ENCODE measurements around the gene MCM8.

MCM8 gene

GRCh38 chr20:6006603-6006949 lies 56.1 kb downstream of the MCM8 start:
- peaks cover 6% of the 10 kb centered on the region for H3K4me1 ChIP-seq (ENCODE audit: control insufficient read depth, insufficient read depth, low read length, poor library complexity, severe bottlenecking)
- H3K9me3 ChIP-seq (ENCODE audit: control insufficient read depth, low read length): no peaks in the 10 kb centered on the region
- peak overlapping the region; percentile 78 for H3K4me3 ChIP-seq (ENCODE audit: extremely low read depth, insufficient read depth, low read length, poor library complexity, severe bottlenecking)
- H3K36me3 ChIP-seq (ENCODE audit: control insufficient read depth, insufficient read depth, low read length): peaks cover 20% of the 10 kb centered on the region
- WGBS, 2 experiments (ENCODE audit: insufficient coverage in 2 of 2): 0 to 2% methylated on average over 7 to 8 of the region's 10 CpGs
- H3K27ac ChIP-seq (ENCODE audit: low read depth, low read length, severe bottlenecking): peak overlapping the region; percentile 68

GRCh38 chr20:6007094-6007528 lies 56.7 kb downstream of the MCM8 start:
- peaks cover 6% of the 10 kb centered on the region for H3K4me1 ChIP-seq (ENCODE audit: control insufficient read depth, insufficient read depth, low read length, poor library complexity, severe bottlenecking)
- H3K27ac ChIP-seq (ENCODE audit: low read depth, low read length, severe bottlenecking): no peak overlapping the region
- H3K36me3 ChIP-seq (ENCODE audit: control insufficient read depth, insufficient read depth, low read length): peaks cover 26% of the 10 kb centered on the region
- H3K4me3 ChIP-seq (ENCODE audit: extremely low read depth, insufficient read depth, low read length, poor library complexity, severe bottlenecking): peak overlapping the region; percentile 78
- WGBS, 2 experiments (ENCODE audit: insufficient coverage in 2 of 2): 7 to 14% methylated on average over 1 to 2 of the region's 4 CpGs
- H3K9me3 ChIP-seq (ENCODE audit: control insufficient read depth, low read length): no peaks in the 10 kb centered on the region

GRCh38 chr20:6007529-6008103 lies 57.2 kb downstream of the MCM8 start:
- Histone ChIP-seq H3K4me3 (ENCODE audit: extremely low read depth, insufficient read depth, low read length, poor library complexity, severe bottlenecking) (peak overlapping the region; percentile 78), H3K27ac (ENCODE audit: low read depth, low read length, severe bottlenecking) (no peak overlapping the region), H3K9me3 (ENCODE audit: control insufficient read depth, low read length) (no peaks in the 10 kb centered on the region), H3K4me1 (ENCODE audit: control insufficient read depth, insufficient read depth, low read length, poor library complexity, severe bottlenecking) (peaks cover 6% of the 10 kb centered on the region), H3K36me3 (ENCODE audit: control insufficient read depth, insufficient read depth, low read length) (peaks cover 30% of the 10 kb centered on the region)
- WGBS, 2 experiments (ENCODE audit: insufficient coverage in 2 of 2): 33% methylated on average over 1 of the region's 3 CpGs; no CpG with 5 or more reads in 1 of the 2 experiments

GRCh38 chr20:6008254-6008653 lies 57.8 kb downstream of the MCM8 start:
- Histone ChIP-seq H3K9me3 (ENCODE audit: control insufficient read depth, low read length) (no peaks in the 10 kb centered on the region), H3K4me3 (ENCODE audit: extremely low read depth, insufficient read depth, low read length, poor library complexity, severe bottlenecking) (peak overlapping the region; percentile 78), H3K36me3 (ENCODE audit: control insufficient read depth, insufficient read depth, low read length) (peaks cover 37% of the 10 kb centered on the region), H3K4me1 (ENCODE audit: control insufficient read depth, insufficient read depth, low read length, poor library complexity, severe bottlenecking) (peaks cover 6% of the 10 kb centered on the region), H3K27ac (ENCODE audit: low read depth, low read length, severe bottlenecking) (peak overlapping the region; percentile 20)
- 69 to 75% methylated on average over 3 to 4 of the region's 5 CpGs for WGBS, 2 experiments (ENCODE audit: insufficient coverage in 2 of 2)

GRCh38 chr20:6012179-6012578 lies 61.7 kb downstream of the MCM8 start:
- Histone ChIP-seq H3K9me3 (ENCODE audit: control insufficient read depth, low read length) (no peaks in the 10 kb centered on the region), H3K4me1 (ENCODE audit: control insufficient read depth, insufficient read depth, low read length, poor library complexity, severe bottlenecking) (peaks cover 6% of the 10 kb centered on the region), H3K4me3 (ENCODE audit: extremely low read depth, insufficient read depth, low read length, poor library complexity, severe bottlenecking) (no peak overlapping the region), H3K36me3 (ENCODE audit: control insufficient read depth, insufficient read depth, low read length) (peaks cover 69% of the 10 kb centered on the region), H3K27ac (ENCODE audit: low read depth, low read length, severe bottlenecking) (no peak overlapping the region)
- WGBS, 2 experiments (ENCODE audit: insufficient coverage in 2 of 2): 91 to 100% methylated on average over 5 of the region's 5 CpGs

- H3K9me3 ChIP-seq (ENCODE audit: control insufficient read depth, low read length): no peaks in the 10 kb centered on the region
- peaks cover 74% of the 10 kb centered on the region for H3K36me3 ChIP-seq (ENCODE audit: control insufficient read depth, insufficient read depth, low read length)
- H3K4me3 ChIP-seq (ENCODE audit: extremely low read depth, insufficient read depth, low read length, poor library complexity, severe bottlenecking): no peak overlapping the region
- no peaks in the 10 kb centered on the region for H3K4me1 ChIP-seq (ENCODE audit: control insufficient read depth, insufficient read depth, low read length, poor library complexity, severe bottlenecking)
- WGBS, 2 experiments (ENCODE audit: insufficient coverage in 2 of 2): 100% methylated on average over 1 to 2 of the region's 3 CpGs
- H3K27ac ChIP-seq (ENCODE audit: low read depth, low read length, severe bottlenecking): no peak overlapping the region
Observed at GRCh38 chr20:6014017-6014416, 63.6 kb downstream of the MCM8 start.

- no peak overlapping the region for H3K4me3 ChIP-seq (ENCODE audit: extremely low read depth, insufficient read depth, low read length, poor library complexity, severe bottlenecking)
- peaks cover 70% of the 10 kb centered on the region for H3K36me3 ChIP-seq (ENCODE audit: control insufficient read depth, insufficient read depth, low read length)
- WGBS, 2 experiments (ENCODE audit: insufficient coverage in 2 of 2): 96% methylated on average over 4 of the region's 4 CpGs; no CpG with 5 or more reads in 1 of the 2 experiments
- H3K27ac ChIP-seq (ENCODE audit: low read depth, low read length, severe bottlenecking): no peak overlapping the region
- H3K9me3 ChIP-seq (ENCODE audit: control insufficient read depth, low read length): no peaks in the 10 kb centered on the region
- no peaks in the 10 kb centered on the region for H3K4me1 ChIP-seq (ENCODE audit: control insufficient read depth, insufficient read depth, low read length, poor library complexity, severe bottlenecking)
Observed at GRCh38 chr20:6014957-6015356, 64.5 kb downstream of the MCM8 start.

GRCh38 chr20:6017467-6017866 lies 67.0 kb downstream of the MCM8 start:
- Histone ChIP-seq H3K4me3 (ENCODE audit: extremely low read depth, insufficient read depth, low read length, poor library complexity, severe bottlenecking) (no peak overlapping the region), H3K9me3 (ENCODE audit: control insufficient read depth, low read length) (no peaks in the 10 kb centered on the region), H3K4me1 (ENCODE audit: control insufficient read depth, insufficient read depth, low read length, poor library complexity, severe bottlenecking) (no peaks in the 10 kb centered on the region), H3K36me3 (ENCODE audit: control insufficient read depth, insufficient read depth, low read length) (peaks cover 60% of the 10 kb centered on the region), H3K27ac (ENCODE audit: low read depth, low read length, severe bottlenecking) (no peak overlapping the region)

- WGBS, 2 experiments (ENCODE audit: insufficient coverage in 2 of 2): 100% methylated on average over 1 to 2 of the region's 7 CpGs
- Histone ChIP-seq H3K4me1 (ENCODE audit: control insufficient read depth, insufficient read depth, low read length, poor library complexity, severe bottlenecking) (no peaks in the 10 kb centered on the region), H3K9me3 (ENCODE audit: control insufficient read depth, low read length) (no peaks in the 10 kb centered on the region), H3K27ac (ENCODE audit: low read depth, low read length, severe bottlenecking) (no peak overlapping the region), H3K36me3 (ENCODE audit: control insufficient read depth, insufficient read depth, low read length) (peaks cover 60% of the 10 kb centered on the region), H3K4me3 (ENCODE audit: extremely low read depth, insufficient read depth, low read length, poor library complexity, severe bottlenecking) (no peak overlapping the region)
Observed at GRCh38 chr20:6017880-6018279, 67.4 kb downstream of the MCM8 start.

- WGBS, 2 experiments (ENCODE audit: insufficient coverage in 2 of 2): no CpG with 5 or more reads among the region's 1 CpG
- Histone ChIP-seq H3K9me3 (ENCODE audit: control insufficient read depth, low read length) (peaks cover 21% of the 10 kb centered on the region), H3K36me3 (ENCODE audit: control insufficient read depth, insufficient read depth, low read length) (peaks cover 77% of the 10 kb centered on the region), H3K4me1 (ENCODE audit: control insufficient read depth, insufficient read depth, low read length, poor library complexity, severe bottlenecking) (no peaks in the 10 kb centered on the region), H3K27ac (ENCODE audit: low read depth, low read length, severe bottlenecking) (no peak overlapping the region), H3K4me3 (ENCODE audit: extremely low read depth, insufficient read depth, low read length, poor library complexity, severe bottlenecking) (no peak overlapping the region)
Observed at GRCh38 chr20:6024768-6025167, 74.3 kb downstream of the MCM8 start.

- H3K4me1 ChIP-seq (ENCODE audit: control insufficient read depth, insufficient read depth, low read length, poor library complexity, severe bottlenecking): peaks cover 5% of the 10 kb centered on the region
- peaks cover 79% of the 10 kb centered on the region for H3K36me3 ChIP-seq (ENCODE audit: control insufficient read depth, insufficient read depth, low read length)
- peaks cover 21% of the 10 kb centered on the region for H3K9me3 ChIP-seq (ENCODE audit: control insufficient read depth, low read length)
- no peak overlapping the region for H3K4me3 ChIP-seq (ENCODE audit: extremely low read depth, insufficient read depth, low read length, poor library complexity, severe bottlenecking)
- no peak overlapping the region for H3K27ac ChIP-seq (ENCODE audit: low read depth, low read length, severe bottlenecking)
- 100% methylated on average over 1 of the region's 3 CpGs; no CpG with 5 or more reads in 1 of the 2 experiments for WGBS, 2 experiments (ENCODE audit: insufficient coverage in 2 of 2)
Observed at GRCh38 chr20:6026051-6026450, 75.6 kb downstream of the MCM8 start.
